ENCODE measurements around the gene HOXB3. TPM values are rescaled to one million over a fixed set of nuclear protein-coding genes. Genes with fewer than 3 reads are reported as not detected.

Gene HOXB3
- total RNA-seq, 1 experiment from 2014 or later = not detected

- H3K4ac ChIP-seq (ENCODE audit: low read depth, low read length) = no peak overlapping the region
- H4K91ac ChIP-seq (ENCODE audit: insufficient read length, low read depth, low read length) = no peak overlapping the region
- H2BK12ac ChIP-seq (ENCODE audit: insufficient read length, low read depth, low read length) = no peak overlapping the region
- H3K4me1 Mint-ChIP-seq = peaks cover 37 to 45% of the 10 kb centered on the region in 2 experiments
- H3K9me3 Mint-ChIP-seq = peaks cover 4 to 29% of the 10 kb centered on the region in 2 experiments; a peak in 3 of 5 replicates
- no CpG with 5 or more reads among the region's 8 CpGs for WGBS (ENCODE audit: extremely low coverage, insufficient read length, low lambda C conversion rate)
- H4K5ac ChIP-seq (ENCODE audit: insufficient read length, low read depth, low read length) = no peak overlapping the region
- H2BK15ac ChIP-seq (ENCODE audit: low read depth, low read length) = no peak overlapping the region
- no peak overlapping the region; a peak in 1 of 7 replicates for H3K27ac Mint-ChIP-seq
- no peak overlapping the region for H2AK5ac ChIP-seq (ENCODE audit: insufficient read length, low read length)
- H3K27ac ChIP-seq (ENCODE audit: insufficient read length, low read depth, low read length) = no peak overlapping the region
- H3K9ac ChIP-seq (ENCODE audit: extremely low read depth, insufficient read length, low read length) = no peak overlapping the region
- peaks cover 100% of the 10 kb centered on the region for H3K27me3 Mint-ChIP-seq (ENCODE audit: low read depth)
- H4K8ac ChIP-seq (replicated peaks; ENCODE audit: insufficient read length, low read depth, low read length) = no peak overlapping the region
- H2BK120ac ChIP-seq (ENCODE audit: low read depth, low read length, poor library complexity, severe bottlenecking) = no peak overlapping the region
- no peak overlapping the region for H3K14ac ChIP-seq (ENCODE audit: insufficient read depth, low read length)
- H3K56ac ChIP-seq (ENCODE audit: insufficient read length, low read depth, low read length) = no peak overlapping the region
- no peak overlapping the region for H3K18ac ChIP-seq (ENCODE audit: insufficient read length, low read depth, low read length)
- peaks cover 43% of the 10 kb centered on the region; the same call in 1 of the 2 replicates for H3K27me3 ChIP-seq (ENCODE audit: insufficient read depth, low read length)
- H2AFZ ChIP-seq (ENCODE audit: low read length) = no peak overlapping the region
- TF ChIP-seq CTCF (conservative IDR thresholded peaks at IDR 0.05) = no peak
- H3K4me3 Mint-ChIP-seq = peak overlapping the region in 1 of 2 experiments; percentile 33; a peak in 1 of 5 replicates
- H3K23me2 ChIP-seq (ENCODE audit: insufficient read length, low read depth, low read length, poor library complexity, severe bottlenecking) = no peaks in the 10 kb centered on the region
- no peaks in the 10 kb centered on the region for H3K79me2 ChIP-seq (ENCODE audit: insufficient read depth, low read length)
- H2BK20ac ChIP-seq (ENCODE audit: low read depth, low read length, poor library complexity, severe bottlenecking) = no peak overlapping the region
- H3K36me3 Mint-ChIP-seq (ENCODE audit: insufficient read depth in 1 of 3, low read depth in 3 of 3) = peaks cover 0 to 2% (median 0%) of the 10 kb centered on the region in 3 experiments; a peak in 1 of 7 replicates
- H4K20me1 ChIP-seq (ENCODE audit: control insufficient read depth, insufficient read depth, insufficient read length) = no peaks in the 10 kb centered on the region
- H3K23ac ChIP-seq (ENCODE audit: insufficient read length, low read depth, low read length) = no peak overlapping the region
- no peak overlapping the region for H3K4me2 ChIP-seq (ENCODE audit: insufficient read depth, insufficient read length, low read length)
- no peaks in the 10 kb centered on the region for H3K9me3 ChIP-seq (ENCODE audit: control insufficient read depth, low read depth, low read length)
- H2BK5ac ChIP-seq (ENCODE audit: insufficient read length, low read length) = no peak overlapping the region
- DNase-seq = peak; percentile 72
- H3K4me1 ChIP-seq (ENCODE audit: insufficient read depth, low read length) = peaks cover 11% of the 10 kb centered on the region
- H3T11ph ChIP-seq (ENCODE audit: low read length) = no peak overlapping the region
- no peaks in the 10 kb centered on the region for H3K79me1 ChIP-seq (ENCODE audit: insufficient read depth, low read depth, low read length, poor library complexity, severe bottlenecking)
Observed at GRCh38 chr17:48522031-48522653, 67.9 kb downstream of the HOXB3 start.
